ENCODE measurements around the gene CCDC59. TPM values are rescaled to one million over a fixed set of nuclear protein-coding genes. Genes with fewer than 3 reads are reported as not detected.
A peak's percentile ranks its signal among the peaks of the same experiment; 100 is the strongest.

The CCDC59 gene
- total RNA-seq, 6 donors from 2014 or later = 23.3 to 76.4 (median 40.8) TPM

- no peaks in the 10 kb centered on the region for H3K27me3 ChIP-seq
- 44 to 45% methylated on average over 4 of the region's 4 CpGs for WGBS, 2 donors
- H3K4me3 ChIP-seq = peak overlapping the region; percentile 75 to 90 (median 79)
- H3K4me1 ChIP-seq = peaks cover 31 to 44% (median 33%) of the 10 kb centered on the region in 4 donors
- ATAC-seq (ENCODE audit: low FRiP score in 2 of 2) (no peak), DNase-seq (no peak)
- H3K9me3 ChIP-seq = no peaks in the 10 kb centered on the region
- peaks cover 14 to 43% (median 18%) of the 10 kb centered on the region in 4 donors for H3K36me3 ChIP-seq
- TF ChIP-seq POLR2AphosphoS5 (IDR thresholded peaks at IDR 0.05) = no peak
- no peak for TF ChIP-seq EP300 (IDR thresholded peaks at IDR 0.05)
- no peak for TF ChIP-seq POLR2A (IDR thresholded peaks at IDR 0.05)
- TF ChIP-seq CTCF (IDR thresholded peaks at IDR 0.05) = no peak
- H3K27ac ChIP-seq = peak overlapping the region; percentile 96 to 98 (median 96)
Measured at GRCh38 chr12:82357340-82357739, 847 bp downstream of the CCDC59 start.

GRCh38 chr12:82351390-82351789 lies 6.8 kb downstream of the CCDC59 start:
- TF ChIP-seq CTCF (IDR thresholded peaks at IDR 0.05) (no peak), POLR2AphosphoS5 (IDR thresholded peaks at IDR 0.05) (no peak), POLR2A (IDR thresholded peaks at IDR 0.05) (no peak), EP300 (IDR thresholded peaks at IDR 0.05) (no peak)
- Histone ChIP-seq H3K4me3 (no peak overlapping the region), H3K4me1 (peaks cover 5 to 12% (median 8%) of the 10 kb centered on the region in 4 donors), H3K27me3 (no peaks in the 10 kb centered on the region), H3K27ac (no peak overlapping the region), H3K36me3 (peaks cover 18 to 68% (median 31%) of the 10 kb centered on the region in 4 donors), H3K9me3 (no peaks in the 10 kb centered on the region)
- DNase-seq = no peak
- 89 to 90% methylated on average over 6 of the region's 6 CpGs for WGBS, 2 donors
- no peak for ATAC-seq (ENCODE audit: low FRiP score in 2 of 2)

- TF ChIP-seq POLR2A (IDR thresholded peaks at IDR 0.05) (no peak), CTCF (IDR thresholded peaks at IDR 0.05) (no peak), EP300 (IDR thresholded peaks at IDR 0.05) (no peak), POLR2AphosphoS5 (IDR thresholded peaks at IDR 0.05) (no peak)
- DNase-seq = no peak
- 98 to 99% methylated on average over 3 of the region's 3 CpGs for WGBS, 2 donors
- Histone ChIP-seq H3K27ac (no peak overlapping the region), H3K4me1 (no peaks in the 10 kb centered on the region), H3K4me3 (no peak overlapping the region), H3K9me3 (no peaks in the 10 kb centered on the region), H3K27me3 (no peaks in the 10 kb centered on the region), H3K36me3 (peaks cover 13 to 58% (median 26%) of the 10 kb centered on the region in 4 donors)
- ATAC-seq (ENCODE audit: low FRiP score in 2 of 2) = no peak
Measured at GRCh38 chr12:82350161-82350560, 8.0 kb downstream of the CCDC59 start.

GRCh38 chr12:82329508-82329907 lies 28.7 kb downstream of the CCDC59 start:
- DNase-seq (no peak), ATAC-seq (ENCODE audit: low FRiP score in 2 of 2) (no peak)
- Histone ChIP-seq H3K4me3 (no peak overlapping the region), H3K27me3 (no peaks in the 10 kb centered on the region), H3K4me1 (no peaks in the 10 kb centered on the region), H3K27ac (no peak overlapping the region), H3K9me3 (no peaks in the 10 kb centered on the region), H3K36me3 (no peaks in the 10 kb centered on the region)
- WGBS, 2 donors = 15 to 28% methylated on average over 1 of the region's 1 CpG
- no peak for TF ChIP-seq CTCF (IDR thresholded peaks at IDR 0.05)

- H3K9me3 ChIP-seq = no peaks in the 10 kb centered on the region
- no peak overlapping the region for H3K4me3 ChIP-seq
- no peaks in the 10 kb centered on the region for H3K36me3 ChIP-seq
- TF ChIP-seq EP300 (IDR thresholded peaks at IDR 0.05) (no peak), POLR2A (IDR thresholded peaks at IDR 0.05) (no peak), CTCF (IDR thresholded peaks at IDR 0.05) (no peak), POLR2AphosphoS5 (IDR thresholded peaks at IDR 0.05) (no peak)
- DNase-seq (no peak), ATAC-seq (ENCODE audit: low FRiP score in 2 of 2) (no peak)
- no peaks in the 10 kb centered on the region for H3K4me1 ChIP-seq
- no peak overlapping the region for H3K27ac ChIP-seq
- H3K27me3 ChIP-seq = no peaks in the 10 kb centered on the region
- 65 to 70% methylated on average over 1 of the region's 1 CpG for WGBS, 2 donors
Measured at GRCh38 chr12:82327861-82328260, 30.3 kb downstream of the CCDC59 start.
